Duodenal mucosa (tissue), 2 donors: ENCODE results near the gene GSX2.

Experiments used
- H3K27ac ChIP-seq: one replicate; pipeline ENCODE4 v1.7.0; 2013; ENCODE audit warnings: low read depth, low read length
- H3K27me3 ChIP-seq, 2 donors: one replicate each; pipeline ENCODE4 v1.7.0; 2013; ENCODE audit warnings: low read length in 2 of 2, control low read depth in 1 of 2; ENCODE audit not compliant: insufficient read depth in 2 of 2, control insufficient read depth in 1 of 2
- H3K36me3 ChIP-seq, 2 donors: one replicate each; pipeline ENCODE4 v1.7.0; 2013; ENCODE audit warnings: low read length in 2 of 2, control low read depth in 1 of 2; ENCODE audit not compliant: insufficient read depth in 2 of 2, control insufficient read depth in 1 of 2
- H3K4me1 ChIP-seq, 2 donors: one replicate each; pipeline ENCODE4 v1.7.0; 2013; ENCODE audit warnings: low read length in 2 of 2, control low read depth in 1 of 2; ENCODE audit not compliant: insufficient read depth in 2 of 2, control insufficient read depth in 1 of 2
- H3K4me3 ChIP-seq, 2 donors: one replicate each; pipeline ENCODE4 v1.7.0; 2013; ENCODE audit warnings: low read length in 2 of 2, low read depth in 1 of 2
- H3K9ac ChIP-seq, 2 donors: one replicate each; pipeline ENCODE4 v1.7.0; 2013; ENCODE audit warnings: low read length in 2 of 2, low read depth in 1 of 2
- H3K9me3 ChIP-seq, 2 donors: one replicate each; pipeline ENCODE4 v1.7.0; 2013; ENCODE audit warnings: low read length in 2 of 2, control low read depth in 1 of 2; ENCODE audit not compliant: control insufficient read depth in 1 of 2

GSX2 gene

GRCh38 chr4:54074381-54074780 is 25.6 kb upstream of the GSX2 start:
- H3K36me3 ChIP-seq: no peaks in the 10 kb centered on the region
- H3K4me1 ChIP-seq: no peaks in the 10 kb centered on the region
- H3K27me3 ChIP-seq: no peaks in the 10 kb centered on the region

DNA sequence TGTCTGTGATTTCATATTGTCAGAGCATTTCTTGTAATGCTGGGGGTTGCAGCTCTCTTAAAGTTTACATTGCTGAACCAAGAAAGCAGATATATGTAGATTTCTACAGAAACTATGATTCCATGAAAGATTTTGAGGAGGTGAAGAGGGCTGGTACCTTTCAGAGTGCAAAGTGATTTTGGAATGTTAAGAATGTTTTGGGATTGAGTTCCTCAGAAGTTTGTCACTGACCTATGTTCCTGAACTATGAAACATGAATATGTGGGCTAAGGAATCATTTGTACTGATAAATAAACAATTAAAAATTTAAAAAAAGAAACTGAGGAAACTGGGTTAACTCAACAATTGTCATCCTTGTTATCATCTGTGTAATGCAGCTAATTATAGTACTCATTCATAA is 23.3 kb upstream of the GSX2 start:
- Histone ChIP-seq H3K27me3 (no peaks in the 10 kb centered on the region), H3K36me3 (no peaks in the 10 kb centered on the region), H3K4me3 (no peak overlapping the region), H3K27ac (no peak overlapping the region), H3K9ac (no peak overlapping the region), H3K9me3 (no peaks in the 10 kb centered on the region), H3K4me1 (no peaks in the 10 kb centered on the region)

More at GRCh38 chr4:54074381-54074780, 25.6 kb upstream of the GSX2 start:
- Histone ChIP-seq H3K27ac (no peak overlapping the region), H3K4me3 (no peak overlapping the region), H3K9me3 (no peaks in the 10 kb centered on the region), H3K9ac (no peak overlapping the region)

- H3K9ac ChIP-seq: no peak overlapping the region
- no peak overlapping the region for H3K27ac ChIP-seq
- no peak overlapping the region for H3K4me3 ChIP-seq
- H3K36me3 ChIP-seq: no peaks in the 10 kb centered on the region
- no peaks in the 10 kb centered on the region for H3K9me3 ChIP-seq
- no peaks in the 10 kb centered on the region for H3K27me3 ChIP-seq
- H3K4me1 ChIP-seq: no peaks in the 10 kb centered on the region
These were observed 22.2 kb upstream of the GSX2 start for GRCh38 chr4:54077812-54078211.

DNA sequence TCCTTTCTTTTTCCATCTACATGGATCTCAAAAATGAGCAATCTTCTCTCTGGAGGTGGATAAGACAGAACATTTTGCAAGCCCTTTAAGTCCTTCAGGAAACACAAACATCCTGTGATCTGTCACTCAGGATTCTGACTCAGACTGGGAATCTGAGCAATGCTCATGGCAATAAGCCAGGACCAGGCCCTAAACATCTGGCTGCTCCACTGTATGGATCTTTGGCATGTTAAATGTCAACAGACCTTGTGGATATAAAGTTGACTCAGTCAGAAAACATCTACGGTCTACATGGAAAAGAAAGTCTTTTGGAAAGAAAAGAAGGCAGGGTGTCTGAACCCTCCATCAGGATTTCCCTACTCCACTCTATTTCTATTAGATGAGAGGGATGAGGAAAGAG is 17.8 kb upstream of the GSX2 start:
- Histone ChIP-seq H3K9ac (no peak overlapping the region), H3K9me3 (no peaks in the 10 kb centered on the region), H3K27me3 (peaks cover 0 to 3% of the 10 kb centered on the region in 2 donors), H3K4me3 (no peak overlapping the region), H3K27ac (no peak overlapping the region), H3K36me3 (no peaks in the 10 kb centered on the region), H3K4me1 (no peaks in the 10 kb centered on the region)

- H3K9me3 ChIP-seq: no peaks in the 10 kb centered on the region
- no peak overlapping the region for H3K27ac ChIP-seq
- H3K4me3 ChIP-seq: no peak overlapping the region
- H3K27me3 ChIP-seq: peaks cover 0 to 19% of the 10 kb centered on the region in 2 donors
- no peak overlapping the region for H3K9ac ChIP-seq
- no peaks in the 10 kb centered on the region for H3K36me3 ChIP-seq
- H3K4me1 ChIP-seq: no peaks in the 10 kb centered on the region
These were observed 14.7 kb upstream of the GSX2 start for GRCh38 chr4:54085284-54085683.

- Histone ChIP-seq H3K9me3 (no peaks in the 10 kb centered on the region), H3K4me1 (peaks cover 17 to 18% of the 10 kb centered on the region in 2 donors), H3K36me3 (no peaks in the 10 kb centered on the region), H3K27me3 (peaks cover 41 to 61% of the 10 kb centered on the region in 2 donors), H3K27ac (no peak overlapping the region), H3K4me3 (no peak overlapping the region), H3K9ac (no peak overlapping the region)
These were observed 10.1 kb upstream of the GSX2 start for GRCh38 chr4:54089875-54090274.

- Histone ChIP-seq H3K27ac (no peak overlapping the region), H3K9me3 (no peaks in the 10 kb centered on the region), H3K4me3 (no peak overlapping the region), H3K36me3 (no peaks in the 10 kb centered on the region), H3K9ac (no peak overlapping the region), H3K4me1 (peaks cover 17 to 18% of the 10 kb centered on the region in 2 donors), H3K27me3 (peaks cover 47 to 66% of the 10 kb centered on the region in 2 donors)
These were observed 9.6 kb upstream of the GSX2 start for GRCh38 chr4:54090404-54090803.

GRCh38 chr4:54090804-54091623 is 8.9 kb upstream of the GSX2 start:
- Histone ChIP-seq H3K4me1 (peaks cover 17 to 18% of the 10 kb centered on the region in 2 donors), H3K27ac (no peak overlapping the region), H3K9me3 (no peaks in the 10 kb centered on the region), H3K36me3 (no peaks in the 10 kb centered on the region), H3K4me3 (peak overlapping the region; percentile 69 to 79), H3K27me3 (peaks cover 52 to 71% of the 10 kb centered on the region in 2 donors), H3K9ac (peak overlapping the region in 1 of 2 donors; percentile 26)

DNA sequence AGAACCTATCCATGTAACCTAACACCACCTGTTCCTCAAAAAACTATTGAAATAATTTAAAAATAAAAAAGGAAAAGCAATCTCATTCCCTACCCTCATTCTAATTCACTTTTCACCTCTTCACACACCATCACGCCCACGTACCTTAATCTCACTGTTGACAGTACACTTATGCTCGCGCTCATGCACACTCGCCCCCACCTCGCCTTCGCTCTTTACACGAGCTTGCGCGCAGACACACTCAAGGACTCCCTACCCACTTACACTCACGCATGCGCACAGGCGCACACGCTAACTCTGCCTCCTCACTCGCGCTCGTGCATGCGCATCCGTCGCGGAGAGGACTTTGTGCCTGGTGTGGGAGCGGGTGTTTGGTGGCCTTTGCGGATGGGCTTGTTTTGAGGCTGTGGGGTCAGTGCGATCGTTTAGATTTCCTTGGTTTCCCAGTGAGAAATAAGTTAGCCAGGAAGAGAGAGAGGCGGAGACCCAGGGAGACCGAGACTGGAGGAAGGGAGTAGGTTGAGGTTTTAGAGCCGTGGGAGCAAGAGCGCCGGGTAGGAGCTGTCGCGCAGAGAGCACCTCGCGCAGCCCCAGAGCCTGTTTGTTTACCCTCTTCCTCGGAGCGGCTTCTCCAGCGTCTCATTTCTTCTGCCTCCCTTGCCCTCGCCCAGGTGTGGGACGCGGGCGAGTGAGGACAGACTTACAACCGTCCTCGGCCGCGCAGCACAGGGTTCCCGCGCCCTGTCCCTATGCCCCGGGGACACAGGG is 8.1 kb upstream of the GSX2 start:
- Histone ChIP-seq H3K4me3 (peak overlapping the region; percentile 69 to 79), H3K9me3 (no peaks in the 10 kb centered on the region), H3K27me3 (peaks cover 60 to 76% of the 10 kb centered on the region in 2 donors), H3K27ac (no peak overlapping the region), H3K9ac (peak overlapping the region in 1 of 2 donors; percentile 26), H3K36me3 (no peaks in the 10 kb centered on the region), H3K4me1 (peaks cover 17 to 18% of the 10 kb centered on the region in 2 donors)
